IMR-90 (cell line): ENCODE data around the gene COL6A5.

Experiments
- NFE2L2 ChIP-seq: fragments of 150-350 bp; IDR thresholded peaks from 2 replicates; pipeline ENCODE4 v1.6.1; 2016; ENCODE audit warnings: low read depth, mild to moderate bottlenecking, low read length
- POLR2A ChIP-seq: IDR thresholded peaks from 2 replicates; pipeline ENCODE4 v1.6.1; 2012; ENCODE audit warnings: mild to moderate bottlenecking, low read depth, low read length
- SMC3 ChIP-seq: fragments of 150-350 bp; IDR thresholded peaks from 2 replicates; pipeline ENCODE4 v1.6.1; 2016; ENCODE audit warnings: low read depth, mild to moderate bottlenecking, antibody characterized with exemption, low read length, moderate library complexity
- TF ChIP-seq, protein P1 (sequence below): conservative IDR thresholded peaks from 2 replicates; pipeline ENCODE4 v1.5.1; 2012; ENCODE audit warnings: mild to moderate bottlenecking, low read depth, low read length, improper control_type of control experiment
- TF ChIP-seq, protein P2 (sequence below): fragments of 150-350 bp; IDR thresholded peaks from 2 replicates; pipeline ENCODE4 v1.6.1; 2017; ENCODE audit warnings: mild to moderate bottlenecking, antibody characterized with exemption, low read length, low read depth

DNA sequence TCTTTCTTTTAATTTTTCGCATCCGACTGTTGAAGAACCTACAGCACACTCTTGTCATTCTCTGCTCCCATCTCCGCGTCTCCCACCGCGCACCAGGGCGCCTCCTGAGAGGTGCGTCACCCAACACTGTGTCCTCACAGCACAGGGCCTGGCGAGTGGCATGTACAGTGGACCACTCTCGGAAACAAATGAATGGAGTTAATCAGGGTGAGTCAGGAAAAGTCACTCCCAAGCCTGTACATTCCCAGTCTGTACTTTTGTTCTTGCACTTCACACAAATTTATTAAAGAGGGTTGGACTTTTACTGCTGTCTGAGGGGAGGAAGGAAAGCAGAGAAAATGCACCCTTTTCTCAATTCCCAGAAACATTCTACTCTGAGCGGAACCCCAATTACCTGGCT lies 172.1 kb downstream of the COL6A5 start:
- TF ChIP-seq, protein P1, sequence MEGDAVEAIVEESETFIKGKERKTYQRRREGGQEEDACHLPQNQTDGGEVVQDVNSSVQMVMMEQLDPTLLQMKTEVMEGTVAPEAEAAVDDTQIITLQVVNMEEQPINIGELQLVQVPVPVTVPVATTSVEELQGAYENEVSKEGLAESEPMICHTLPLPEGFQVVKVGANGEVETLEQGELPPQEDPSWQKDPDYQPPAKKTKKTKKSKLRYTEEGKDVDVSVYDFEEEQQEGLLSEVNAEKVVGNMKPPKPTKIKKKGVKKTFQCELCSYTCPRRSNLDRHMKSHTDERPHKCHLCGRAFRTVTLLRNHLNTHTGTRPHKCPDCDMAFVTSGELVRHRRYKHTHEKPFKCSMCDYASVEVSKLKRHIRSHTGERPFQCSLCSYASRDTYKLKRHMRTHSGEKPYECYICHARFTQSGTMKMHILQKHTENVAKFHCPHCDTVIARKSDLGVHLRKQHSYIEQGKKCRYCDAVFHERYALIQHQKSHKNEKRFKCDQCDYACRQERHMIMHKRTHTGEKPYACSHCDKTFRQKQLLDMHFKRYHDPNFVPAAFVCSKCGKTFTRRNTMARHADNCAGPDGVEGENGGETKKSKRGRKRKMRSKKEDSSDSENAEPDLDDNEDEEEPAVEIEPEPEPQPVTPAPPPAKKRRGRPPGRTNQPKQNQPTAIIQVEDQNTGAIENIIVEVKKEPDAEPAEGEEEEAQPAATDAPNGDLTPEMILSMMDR, result no peak
- TF ChIP-seq, protein P2, sequence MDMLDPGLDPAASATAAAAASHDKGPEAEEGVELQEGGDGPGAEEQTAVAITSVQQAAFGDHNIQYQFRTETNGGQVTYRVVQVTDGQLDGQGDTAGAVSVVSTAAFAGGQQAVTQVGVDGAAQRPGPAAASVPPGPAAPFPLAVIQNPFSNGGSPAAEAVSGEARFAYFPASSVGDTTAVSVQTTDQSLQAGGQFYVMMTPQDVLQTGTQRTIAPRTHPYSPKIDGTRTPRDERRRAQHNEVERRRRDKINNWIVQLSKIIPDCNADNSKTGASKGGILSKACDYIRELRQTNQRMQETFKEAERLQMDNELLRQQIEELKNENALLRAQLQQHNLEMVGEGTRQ, result no peak
- no peak for TF ChIP-seq SMC3
- TF ChIP-seq POLR2A, result no peak
- no peak for TF ChIP-seq NFE2L2
